Measurements from ENCODE around the gene ORMDL1.

Gene ORMDL1

GRCh38 chr2:189802396-189802912 lies 18.3 kb upstream of the ORMDL1 start:
- no peaks in the 10 kb centered on the region for H3K4me1 ChIP-seq (ENCODE audit: control insufficient read depth in 2 of 2, insufficient read depth in 2 of 2, low read length in 2 of 2)
- H3K9me3 ChIP-seq (ENCODE audit: control insufficient read depth in 2 of 2, low read length in 2 of 2), result no peaks in the 10 kb centered on the region
- H3K27ac ChIP-seq (ENCODE audit: low read depth in 2 of 2, low read length in 2 of 2), result no peak overlapping the region
- H3K9ac ChIP-seq (ENCODE audit: low read depth in 1 of 2, low read length in 2 of 2), result no peak overlapping the region
- peaks cover 2 to 8% of the 10 kb centered on the region in 2 donors for H3K36me3 ChIP-seq (ENCODE audit: control insufficient read depth in 2 of 2, insufficient read depth in 2 of 2, low read length in 2 of 2)
- H3K27me3 ChIP-seq (ENCODE audit: control insufficient read depth in 2 of 2, insufficient read depth in 2 of 2, low read length in 2 of 2), result no peaks in the 10 kb centered on the region
- H3K4me3 ChIP-seq (ENCODE audit: low read length in 2 of 2), result no peak overlapping the region

- H3K9ac ChIP-seq (ENCODE audit: low read depth in 1 of 2, low read length in 2 of 2), result no peak overlapping the region
- H3K4me3 ChIP-seq (ENCODE audit: low read length in 2 of 2), result no peak overlapping the region
- H3K36me3 ChIP-seq (ENCODE audit: control insufficient read depth in 2 of 2, insufficient read depth in 2 of 2, low read length in 2 of 2), result peaks cover 10 to 15% of the 10 kb centered on the region in 2 donors
- H3K27ac ChIP-seq (ENCODE audit: low read depth in 2 of 2, low read length in 2 of 2), result no peak overlapping the region
- no peaks in the 10 kb centered on the region for H3K4me1 ChIP-seq (ENCODE audit: control insufficient read depth in 2 of 2, insufficient read depth in 2 of 2, low read length in 2 of 2)
- H3K27me3 ChIP-seq (ENCODE audit: control insufficient read depth in 2 of 2, insufficient read depth in 2 of 2, low read length in 2 of 2), result no peaks in the 10 kb centered on the region
- H3K9me3 ChIP-seq (ENCODE audit: control insufficient read depth in 2 of 2, low read length in 2 of 2), result no peaks in the 10 kb centered on the region
Observed at GRCh38 chr2:189799531-189799930, 15.4 kb upstream of the ORMDL1 start.

GRCh38 chr2:189799030-189799331 lies 14.8 kb upstream of the ORMDL1 start:
- Histone ChIP-seq H3K4me1 (ENCODE audit: control insufficient read depth in 2 of 2, insufficient read depth in 2 of 2, low read length in 2 of 2) (no peaks in the 10 kb centered on the region), H3K4me3 (ENCODE audit: low read length in 2 of 2) (no peak overlapping the region), H3K27me3 (ENCODE audit: control insufficient read depth in 2 of 2, insufficient read depth in 2 of 2, low read length in 2 of 2) (no peaks in the 10 kb centered on the region), H3K9me3 (ENCODE audit: control insufficient read depth in 2 of 2, low read length in 2 of 2) (no peaks in the 10 kb centered on the region), H3K36me3 (ENCODE audit: control insufficient read depth in 2 of 2, insufficient read depth in 2 of 2, low read length in 2 of 2) (peaks cover 10 to 17% of the 10 kb centered on the region in 2 donors), H3K9ac (ENCODE audit: low read depth in 1 of 2, low read length in 2 of 2) (no peak overlapping the region), H3K27ac (ENCODE audit: low read depth in 2 of 2, low read length in 2 of 2) (no peak overlapping the region)

- no peak overlapping the region for H3K27ac ChIP-seq (ENCODE audit: low read depth in 2 of 2, low read length in 2 of 2)
- no peaks in the 10 kb centered on the region for H3K9me3 ChIP-seq (ENCODE audit: control insufficient read depth in 2 of 2, low read length in 2 of 2)
- no peaks in the 10 kb centered on the region for H3K27me3 ChIP-seq (ENCODE audit: control insufficient read depth in 2 of 2, insufficient read depth in 2 of 2, low read length in 2 of 2)
- no peaks in the 10 kb centered on the region for H3K4me1 ChIP-seq (ENCODE audit: control insufficient read depth in 2 of 2, insufficient read depth in 2 of 2, low read length in 2 of 2)
- H3K9ac ChIP-seq (ENCODE audit: low read depth in 1 of 2, low read length in 2 of 2), result no peak overlapping the region
- peaks cover 9 to 22% of the 10 kb centered on the region in 2 donors for H3K36me3 ChIP-seq (ENCODE audit: control insufficient read depth in 2 of 2, insufficient read depth in 2 of 2, low read length in 2 of 2)
- H3K4me3 ChIP-seq (ENCODE audit: low read length in 2 of 2), result no peak overlapping the region
Observed at GRCh38 chr2:189798312-189799029, 14.3 kb upstream of the ORMDL1 start.

- Histone ChIP-seq H3K4me3 (ENCODE audit: low read length in 2 of 2) (no peak overlapping the region), H3K27ac (ENCODE audit: low read depth in 2 of 2, low read length in 2 of 2) (no peak overlapping the region), H3K4me1 (ENCODE audit: control insufficient read depth in 2 of 2, insufficient read depth in 2 of 2, low read length in 2 of 2) (no peaks in the 10 kb centered on the region), H3K36me3 (ENCODE audit: control insufficient read depth in 2 of 2, insufficient read depth in 2 of 2, low read length in 2 of 2) (peaks cover 7 to 24% of the 10 kb centered on the region in 2 donors), H3K9ac (ENCODE audit: low read depth in 1 of 2, low read length in 2 of 2) (no peak overlapping the region), H3K27me3 (ENCODE audit: control insufficient read depth in 2 of 2, insufficient read depth in 2 of 2, low read length in 2 of 2) (no peaks in the 10 kb centered on the region), H3K9me3 (ENCODE audit: control insufficient read depth in 2 of 2, low read length in 2 of 2) (no peaks in the 10 kb centered on the region)
Observed at GRCh38 chr2:189797902-189798301, 13.8 kb upstream of the ORMDL1 start.

- Histone ChIP-seq H3K36me3 (ENCODE audit: control insufficient read depth in 2 of 2, insufficient read depth in 2 of 2, low read length in 2 of 2) (peaks cover 3 to 26% of the 10 kb centered on the region in 2 donors), H3K27me3 (ENCODE audit: control insufficient read depth in 2 of 2, insufficient read depth in 2 of 2, low read length in 2 of 2) (no peaks in the 10 kb centered on the region), H3K27ac (ENCODE audit: low read depth in 2 of 2, low read length in 2 of 2) (no peak overlapping the region), H3K9ac (ENCODE audit: low read depth in 1 of 2, low read length in 2 of 2) (no peak overlapping the region), H3K4me1 (ENCODE audit: control insufficient read depth in 2 of 2, insufficient read depth in 2 of 2, low read length in 2 of 2) (no peaks in the 10 kb centered on the region), H3K4me3 (ENCODE audit: low read length in 2 of 2) (no peak overlapping the region), H3K9me3 (ENCODE audit: control insufficient read depth in 2 of 2, low read length in 2 of 2) (no peaks in the 10 kb centered on the region)
Observed at GRCh38 chr2:189794310-189794709, 10.2 kb upstream of the ORMDL1 start.

GRCh38 chr2:189791338-189792042 lies 7.4 kb upstream of the ORMDL1 start:
- H3K9ac ChIP-seq (ENCODE audit: low read depth in 1 of 2, low read length in 2 of 2), result no peak overlapping the region
- H3K9me3 ChIP-seq (ENCODE audit: control insufficient read depth in 2 of 2, low read length in 2 of 2), result no peaks in the 10 kb centered on the region
- H3K4me1 ChIP-seq (ENCODE audit: control insufficient read depth in 2 of 2, insufficient read depth in 2 of 2, low read length in 2 of 2), result no peaks in the 10 kb centered on the region
- no peak overlapping the region for H3K4me3 ChIP-seq (ENCODE audit: low read length in 2 of 2)
- H3K27me3 ChIP-seq (ENCODE audit: control insufficient read depth in 2 of 2, insufficient read depth in 2 of 2, low read length in 2 of 2), result no peaks in the 10 kb centered on the region
- H3K36me3 ChIP-seq (ENCODE audit: control insufficient read depth in 2 of 2, insufficient read depth in 2 of 2, low read length in 2 of 2), result peaks cover 0 to 16% of the 10 kb centered on the region in 2 donors
- H3K27ac ChIP-seq (ENCODE audit: low read depth in 2 of 2, low read length in 2 of 2), result no peak overlapping the region

- H3K27me3 ChIP-seq (ENCODE audit: control insufficient read depth in 2 of 2, insufficient read depth in 2 of 2, low read length in 2 of 2), result no peaks in the 10 kb centered on the region
- H3K9ac ChIP-seq (ENCODE audit: low read depth in 1 of 2, low read length in 2 of 2), result peak overlapping the region; percentile 92 to 94
- peaks cover 13 to 17% of the 10 kb centered on the region in 2 donors for H3K36me3 ChIP-seq (ENCODE audit: control insufficient read depth in 2 of 2, insufficient read depth in 2 of 2, low read length in 2 of 2)
- peak overlapping the region; percentile 96 to 97 for H3K27ac ChIP-seq (ENCODE audit: low read depth in 2 of 2, low read length in 2 of 2)
- H3K9me3 ChIP-seq (ENCODE audit: control insufficient read depth in 2 of 2, low read length in 2 of 2), result no peaks in the 10 kb centered on the region
- peak overlapping the region; percentile 94 to 95 for H3K4me3 ChIP-seq (ENCODE audit: low read length in 2 of 2)
- H3K4me1 ChIP-seq (ENCODE audit: control insufficient read depth in 2 of 2, insufficient read depth in 2 of 2, low read length in 2 of 2), result peaks cover 11 to 16% of the 10 kb centered on the region in 2 donors
Observed at GRCh38 chr2:189783451-189783926, 650 bp downstream of the ORMDL1 start.

GRCh38 chr2:189782221-189782671 lies 1.9 kb downstream of the ORMDL1 start:
- Histone ChIP-seq H3K27ac (ENCODE audit: low read depth in 2 of 2, low read length in 2 of 2) (no peak overlapping the region), H3K4me1 (ENCODE audit: control insufficient read depth in 2 of 2, insufficient read depth in 2 of 2, low read length in 2 of 2) (peaks cover 11 to 16% of the 10 kb centered on the region in 2 donors), H3K36me3 (ENCODE audit: control insufficient read depth in 2 of 2, insufficient read depth in 2 of 2, low read length in 2 of 2) (peaks cover 13 to 22% of the 10 kb centered on the region in 2 donors), H3K27me3 (ENCODE audit: control insufficient read depth in 2 of 2, insufficient read depth in 2 of 2, low read length in 2 of 2) (no peaks in the 10 kb centered on the region), H3K9me3 (ENCODE audit: control insufficient read depth in 2 of 2, low read length in 2 of 2) (no peaks in the 10 kb centered on the region), H3K4me3 (ENCODE audit: low read length in 2 of 2) (peak overlapping the region in 1 of 2 donors; percentile 95), H3K9ac (ENCODE audit: low read depth in 1 of 2, low read length in 2 of 2) (no peak overlapping the region)

GRCh38 chr2:189772212-189772611 lies 11.9 kb downstream of the ORMDL1 start:
- Histone ChIP-seq H3K4me1 (ENCODE audit: control insufficient read depth in 2 of 2, insufficient read depth in 2 of 2, low read length in 2 of 2) (no peaks in the 10 kb centered on the region), H3K27me3 (ENCODE audit: control insufficient read depth in 2 of 2, insufficient read depth in 2 of 2, low read length in 2 of 2) (no peaks in the 10 kb centered on the region), H3K9ac (ENCODE audit: low read depth in 1 of 2, low read length in 2 of 2) (no peak overlapping the region), H3K4me3 (ENCODE audit: low read length in 2 of 2) (no peak overlapping the region), H3K36me3 (ENCODE audit: control insufficient read depth in 2 of 2, insufficient read depth in 2 of 2, low read length in 2 of 2) (peaks cover 47 to 58% of the 10 kb centered on the region in 2 donors), H3K9me3 (ENCODE audit: control insufficient read depth in 2 of 2, low read length in 2 of 2) (no peaks in the 10 kb centered on the region), H3K27ac (ENCODE audit: low read depth in 2 of 2, low read length in 2 of 2) (no peak overlapping the region)
